HepG2 (cell line): ENCODE measurements around the gene CLCNKA. TPM values are rescaled to one million over a fixed set of nuclear protein-coding genes. Genes with fewer than 3 reads are reported as not detected.

Experiments used
- ATAC-seq: fragments of 200-7000 bp; cut with Tn5 transposase; 3 replicates; pipeline ENCODE4 v1.9.1; 2020; ENCODE audit warnings: mild to moderate bottlenecking, moderate library complexity
- BruUV-seq: library from RNA; stranded (reverse); fragments of 400-500 nt; replicated peaks from 2 replicates; lab custom pipeline; 2021; lab: Mats Ljungman, UMichigan
- CTCF ChIA-PET: fragments of 300-600 bp; formaldehyde crosslinking; extraction: SDS; loops from one replicate; lab custom pipeline; 2021; ENCODE audit warnings: low total read pairs, inconsistent platforms, low intra/inter-chr PET ratio; lab: Yijun Ruan, JAX
- POLR2A ChIA-PET: fragments of 350-600 bp; sonication (Branson Sonifier 250); formaldehyde crosslinking; loops from one replicate; lab custom pipeline; 2020; ENCODE audit warnings: antibody characterized with exemption, inconsistent platforms; lab: Yijun Ruan, JAX
- DNase-seq: peaks from one replicate; pipeline ENCODE4 v3.0.0-alpha.2; 2015; ENCODE audit warnings: low spot score
- FAIRE-seq: peaks from 3 replicates; lab custom pipeline; 2011; peaks lifted over from hg19 to GRCh38; lab: Jason Lieb, UNC
- H2AFZ ChIP-seq: one replicate; pipeline ENCODE4 v1.6.1; 2011; ENCODE audit warnings: low read length, inconsistent platforms
- H3K27ac ChIP-seq: fragments of 300-600 bp; 3 replicates; pipeline ENCODE4 v1.8.0; 2011; ENCODE audit warnings: mixed run types, mild to moderate bottlenecking, mixed read lengths, low read length, inconsistent platforms; ENCODE audit not compliant: insufficient read depth; ENCODE audit errors: extremely low read length
- H3K27me3 ChIP-seq, 2 experiments: fragments of 200-600 bp in 1 of 2; 2 replicates in 1 of 2; 3 replicates in 1 of 2; pipeline versions ENCODE4 v1.6.0 to v1.8.0; 2011; ENCODE audit warnings: low read length in 2 of 2, mild to moderate bottlenecking in 2 of 2, moderate library complexity in 2 of 2, inconsistent platforms in 1 of 2; ENCODE audit not compliant: insufficient read depth in 2 of 2, control insufficient read depth in 1 of 2
- H3K36me3 ChIP-seq, 2 experiments: fragments of 200-600 bp in 1 of 2; replicated peaks in 1 of 2; 2 replicates in 1 of 2; 3 replicates in 1 of 2; pipeline versions ENCODE4 v1.5.1 to v1.8.0; 2011; ENCODE audit warnings: low read length in 2 of 2, inconsistent platforms in 1 of 2; ENCODE audit not compliant: insufficient read depth in 2 of 2, control insufficient read depth in 1 of 2
- H3K4me1 ChIP-seq: 2 replicates; pipeline ENCODE4 v1.5.1; 2012; ENCODE audit warnings: low read length, inconsistent platforms; ENCODE audit not compliant: insufficient read depth
- H3K4me2 ChIP-seq: 2 replicates; pipeline ENCODE4 v1.6.0; 2011; ENCODE audit warnings: low read depth, low read length, inconsistent platforms
- H3K4me3 ChIP-seq, 3 experiments: fragments of 200-600 bp in 1 of 3; sonication (generic), shearing (Covaris generic) in 1 of 3; replicated peaks in 1 of 3; 2 replicates each; pipeline ENCODE4 v1.5.1; 2011 to 2016; ENCODE audit warnings: low read length in 3 of 3, inconsistent platforms in 2 of 3, low read depth in 2 of 3, mild to moderate bottlenecking in 2 of 3, control low read depth in 1 of 3, mixed read lengths in 1 of 3; ENCODE audit not compliant: insufficient read depth in 1 of 3
- H3K79me2 ChIP-seq: one replicate; pipeline ENCODE4 v1.6.1; 2011; ENCODE audit warnings: low read length, inconsistent platforms; ENCODE audit not compliant: insufficient read depth
- H3K9ac ChIP-seq: 2 replicates; pipeline ENCODE4 v1.6.0; 2011; ENCODE audit warnings: mild to moderate bottlenecking, low read depth, low read length, inconsistent platforms; ENCODE audit not compliant: insufficient read depth
- H3K9me3 ChIP-seq: 2 replicates; pipeline ENCODE4 v1.5.1; 2012; ENCODE audit warnings: mild to moderate bottlenecking, low read length
- H4K20me1 ChIP-seq: 2 replicates; pipeline ENCODE4 v1.6.0; 2011; ENCODE audit warnings: inconsistent platforms, mild to moderate bottlenecking, low read length, moderate library complexity; ENCODE audit not compliant: insufficient read depth
- KLF6 ChIP-seq: IDR thresholded peaks from 2 replicates; pipeline ENCODE4 v1.8.0; 2016; ENCODE audit warnings: missing biosample characterization, missing genetic modification reagents
- STAG1 ChIP-seq: sonication (generic); formaldehyde crosslinking; IDR thresholded peaks from 2 replicates; pipeline ENCODE4 v1.4.0; 2020; ENCODE audit warnings: missing genetic modification reagents
- ZNF674 ChIP-seq: sonication (generic); formaldehyde crosslinking; IDR thresholded peaks from 2 replicates; pipeline ENCODE4 v1.5.0; 2020; ENCODE audit warnings: low read depth, mild to moderate bottlenecking, missing genetic modification reagents
- WGBS: methylation state at CpG from one replicate; pipeline ENCODE4 v1.1.6; 2017; ENCODE audit warnings: low lambda C conversion rate; 5-methylcytosine and 5-hydroxymethylcytosine counted together
- in situ Hi-C: cut with HindIII; loops from 2 replicates; pipeline ENCODE4 v1.10.0; 2017; ENCODE audit warnings: low pct_unique_long_range_greater_than_20kb; ENCODE audit not compliant: extremely low pct_ligation_motif_present
- intact Hi-C: fragments of 100-400 bp; cut with micrococcal nuclease; formaldehyde crosslinking; loops from one replicate; pipeline ENCODE4 v1.10.0; 2022; ENCODE audit not compliant: unreplicated experiment
- polyA plus RNA-seq, 8 experiments: library from polyadenylated mRNA; depleted of rRNA in 3 of 8; stranded (reverse) in 7 of 8; unstranded in 1 of 8; fragments of >200 nt; fragmentation: Illumina TruSeq in 4 of 8; extraction: Trizol in 4 of 8; gene quantifications; 2 replicates each; pipeline versions ENCODE4 v1.2.1 to v1.2.3, GENCODE V29; 2011 to 2016; ENCODE audit warnings: low read depth in 4 of 8, missing spikeins in 1 of 8, mixed read lengths in 1 of 8; ENCODE audit not compliant: insufficient read depth in 1 of 8
- total RNA-seq, 5 experiments: library from RNA; depleted of rRNA; stranded (reverse); fragments of >200 nt; fragmentation: Illumina TruSeq; extraction: Trizol; gene quantifications; 2 replicates each; pipeline ENCODE4 v1.2.3, GENCODE V29; 2016; ENCODE audit warnings: low read depth in 1 of 5
- TF ChIP-seq, protein P1 (sequence below): sonication (generic); formaldehyde crosslinking; IDR thresholded peaks from 2 replicates; pipeline ENCODE4 v1.4.0; 2020; ENCODE audit warnings: mild to moderate bottlenecking, missing genetic modification reagents
- TF ChIP-seq, protein P2 (sequence below): sonication (generic); formaldehyde crosslinking; IDR thresholded peaks from 2 replicates; pipeline ENCODE4 v1.5.0; 2020; ENCODE audit warnings: mild to moderate bottlenecking, missing genetic modification reagents, moderate library complexity

CLCNKA gene
- total and polyA plus RNA-seq, 2 of the 13 experiments (the other 11 are each of a cell fraction or from before 2014, with no cell fraction given), result 0.03 TPM; not detected in 1

GRCh38 chr1:16042096-16042495 lies 20.3 kb downstream of the CLCNKA start:
- no peak for DNase-seq
- no peak for TF ChIP-seq KLF6
- TF ChIP-seq, protein P1, sequence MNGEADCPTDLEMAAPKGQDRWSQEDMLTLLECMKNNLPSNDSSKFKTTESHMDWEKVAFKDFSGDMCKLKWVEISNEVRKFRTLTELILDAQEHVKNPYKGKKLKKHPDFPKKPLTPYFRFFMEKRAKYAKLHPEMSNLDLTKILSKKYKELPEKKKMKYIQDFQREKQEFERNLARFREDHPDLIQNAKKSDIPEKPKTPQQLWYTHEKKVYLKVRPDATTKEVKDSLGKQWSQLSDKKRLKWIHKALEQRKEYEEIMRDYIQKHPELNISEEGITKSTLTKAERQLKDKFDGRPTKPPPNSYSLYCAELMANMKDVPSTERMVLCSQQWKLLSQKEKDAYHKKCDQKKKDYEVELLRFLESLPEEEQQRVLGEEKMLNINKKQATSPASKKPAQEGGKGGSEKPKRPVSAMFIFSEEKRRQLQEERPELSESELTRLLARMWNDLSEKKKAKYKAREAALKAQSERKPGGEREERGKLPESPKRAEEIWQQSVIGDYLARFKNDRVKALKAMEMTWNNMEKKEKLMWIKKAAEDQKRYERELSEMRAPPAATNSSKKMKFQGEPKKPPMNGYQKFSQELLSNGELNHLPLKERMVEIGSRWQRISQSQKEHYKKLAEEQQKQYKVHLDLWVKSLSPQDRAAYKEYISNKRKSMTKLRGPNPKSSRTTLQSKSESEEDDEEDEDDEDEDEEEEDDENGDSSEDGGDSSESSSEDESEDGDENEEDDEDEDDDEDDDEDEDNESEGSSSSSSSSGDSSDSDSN (CRISPR knock-in tag), result no peak
- TF ChIP-seq, protein P2, sequence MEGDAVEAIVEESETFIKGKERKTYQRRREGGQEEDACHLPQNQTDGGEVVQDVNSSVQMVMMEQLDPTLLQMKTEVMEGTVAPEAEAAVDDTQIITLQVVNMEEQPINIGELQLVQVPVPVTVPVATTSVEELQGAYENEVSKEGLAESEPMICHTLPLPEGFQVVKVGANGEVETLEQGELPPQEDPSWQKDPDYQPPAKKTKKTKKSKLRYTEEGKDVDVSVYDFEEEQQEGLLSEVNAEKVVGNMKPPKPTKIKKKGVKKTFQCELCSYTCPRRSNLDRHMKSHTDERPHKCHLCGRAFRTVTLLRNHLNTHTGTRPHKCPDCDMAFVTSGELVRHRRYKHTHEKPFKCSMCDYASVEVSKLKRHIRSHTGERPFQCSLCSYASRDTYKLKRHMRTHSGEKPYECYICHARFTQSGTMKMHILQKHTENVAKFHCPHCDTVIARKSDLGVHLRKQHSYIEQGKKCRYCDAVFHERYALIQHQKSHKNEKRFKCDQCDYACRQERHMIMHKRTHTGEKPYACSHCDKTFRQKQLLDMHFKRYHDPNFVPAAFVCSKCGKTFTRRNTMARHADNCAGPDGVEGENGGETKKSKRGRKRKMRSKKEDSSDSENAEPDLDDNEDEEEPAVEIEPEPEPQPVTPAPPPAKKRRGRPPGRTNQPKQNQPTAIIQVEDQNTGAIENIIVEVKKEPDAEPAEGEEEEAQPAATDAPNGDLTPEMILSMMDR, result peak; percentile 34; the same call in 1 of the 2 replicates
- TF ChIP-seq STAG1, result peak; percentile 12; the same call in 1 of the 2 replicates
- TF ChIP-seq ZNF674 (CRISPR knock-in tag), result no peak
- Histone ChIP-seq H3K27me3 (peaks cover 12 to 37% of the 10 kb centered on the region in 2 experiments), H3K4me1 (peaks cover 6% of the 10 kb centered on the region), H3K4me2 (no peak overlapping the region), H4K20me1 (no peaks in the 10 kb centered on the region), H2AFZ (no peak overlapping the region), H3K79me2 (no peaks in the 10 kb centered on the region), H3K36me3 (no peaks in the 10 kb centered on the region), H3K4me3 (no peak overlapping the region), H3K9ac (no peak overlapping the region), H3K27ac (no peak overlapping the region), H3K9me3 (no peaks in the 10 kb centered on the region)
- ChIA-PET POLR2A (no interaction called here), CTCF (interaction anchor here (1.4 kb wide), 1 partner anchor 33 kb away, joined by 4 read pairs; no protein-coding TSS in a partner anchor)
- no CpG with 5 or more reads among the region's 9 CpGs for WGBS
- intact Hi-C loops (no loop called here), in situ Hi-C loops (no loop called here)
- ATAC-seq, result peak; percentile 19; the same call in 2 of the 3 replicates
- BruUV-seq, result no TSS peak
- no peak for FAIRE-seq
